Activated T-cell treated with anti-CD3 and anti-CD28 coated beads, Interleukin-2, amount 50 U/mL, for 4 hours (primary cell): ENCODE results near the gene TBP. TPM values are rescaled to one million over a fixed set of nuclear protein-coding genes. Genes with fewer than 3 reads are reported as not detected.

Source experiments
- ATAC-seq, 2 donors: fragments of 200-7000 bp; cut with Tn5 transposase; one replicate each; pipeline ENCODE4 v1.10.0; 2021
- DNase-seq: peaks from one replicate; pipeline ENCODE4 v3.0.0-alpha.2; 2020
- H3K27me3 Mint-ChIP-seq: one replicate; pipeline ENCODE4 v1.8.0; 2021; ENCODE audit warnings: low read depth, mixed read lengths
- H3K36me3 Mint-ChIP-seq: one replicate; pipeline ENCODE4 v1.8.0; 2022; ENCODE audit warnings: mixed read lengths; ENCODE audit not compliant: insufficient read depth
- H3K4me1 Mint-ChIP-seq: one replicate; pipeline ENCODE4 v1.8.0; 2021; ENCODE audit warnings: low read depth, mixed read lengths
- H3K4me3 Mint-ChIP-seq: one replicate; pipeline ENCODE4 v1.8.0; 2021; ENCODE audit warnings: mild to moderate bottlenecking, moderate library complexity, mixed read lengths
- H3K9me3 Mint-ChIP-seq: one replicate; pipeline ENCODE4 v1.8.0; 2021; ENCODE audit warnings: mixed read lengths
- total RNA-seq, 3 donors: library from RNA; stranded (reverse); gene quantifications; one replicate each; pipeline ENCODE4 v1.2.1, GENCODE V29; 2021

The TBP gene
- total RNA-seq, 3 donors from 2014 or later, result 26.6 to 33.2 (median 29.7) TPM

DNA sequence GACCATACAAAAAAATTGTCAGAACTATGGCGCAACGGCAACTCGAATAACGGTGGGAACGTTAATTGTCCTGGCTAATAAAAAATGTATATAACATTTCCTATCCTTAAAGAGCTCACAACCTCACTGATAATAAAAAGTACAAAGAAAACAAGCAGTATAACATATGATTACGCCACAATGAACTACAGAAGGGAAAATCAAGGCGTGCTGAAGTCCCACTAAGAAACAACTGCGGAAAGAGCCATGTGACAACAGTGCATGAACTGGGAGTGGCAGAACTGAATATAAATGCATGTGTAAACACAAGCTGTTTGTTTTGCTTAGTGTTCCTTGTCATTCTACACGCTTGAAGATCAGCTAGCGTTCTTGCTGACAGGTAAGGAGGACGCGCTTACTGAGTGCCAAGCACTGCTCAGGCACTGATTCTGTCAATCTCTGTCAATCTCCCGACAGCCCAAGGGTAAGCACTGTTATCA lies 596 bp upstream of the TBP start:
- ATAC-seq (peak; percentile 61), DNase-seq (peak; percentile 7)
- Mint-ChIP-seq H3K9me3 (no peaks in the 10 kb centered on the region), H3K36me3 (peaks cover 22% of the 10 kb centered on the region), H3K4me3 (no peak overlapping the region), H3K27me3 (no peaks in the 10 kb centered on the region), H3K4me1 (peaks cover 46% of the 10 kb centered on the region)

DNA sequence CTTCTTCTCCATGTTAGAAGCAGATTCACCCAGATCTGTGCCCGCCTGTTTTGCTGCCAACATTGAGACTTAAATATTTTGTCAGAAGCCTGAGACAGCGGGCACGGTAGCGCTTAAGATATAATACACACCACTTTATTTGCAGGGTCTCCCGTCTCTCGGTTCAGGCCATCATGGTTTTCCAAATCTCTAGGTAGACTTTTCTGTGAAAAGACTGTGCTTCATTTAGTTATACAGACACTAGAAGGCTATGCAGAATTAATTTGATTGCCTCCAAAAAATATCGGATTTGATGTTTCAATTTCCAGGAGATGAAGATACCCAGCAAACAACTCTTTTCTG lies 598 bp downstream of the TBP start:
- H3K9me3 Mint-ChIP-seq, result no peaks in the 10 kb centered on the region
- ATAC-seq (no peak), DNase-seq (no peak)
- no peak overlapping the region for H3K4me3 Mint-ChIP-seq
- peaks cover 40% of the 10 kb centered on the region for H3K4me1 Mint-ChIP-seq
- peaks cover 23% of the 10 kb centered on the region for H3K36me3 Mint-ChIP-seq
- H3K27me3 Mint-ChIP-seq, result no peaks in the 10 kb centered on the region

DNA sequence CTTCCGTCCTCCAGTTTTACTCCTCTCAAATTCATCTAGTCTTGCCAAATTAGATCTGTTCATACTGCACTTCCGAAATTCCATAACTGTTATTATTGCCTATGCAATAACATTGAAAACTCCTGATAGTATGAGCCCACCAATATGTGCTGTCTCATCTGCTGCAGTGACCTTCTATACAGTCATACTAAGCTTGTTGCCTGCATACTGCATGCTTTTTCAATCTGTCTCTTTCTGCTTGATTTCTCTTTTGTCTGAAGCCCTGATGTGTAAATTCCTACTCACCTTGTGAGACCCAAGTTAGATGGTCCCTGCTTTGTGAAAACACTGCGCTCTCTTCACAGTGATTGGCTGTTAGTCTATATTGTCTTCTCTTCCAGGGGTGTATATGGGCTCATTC lies 1.1 kb downstream of the TBP start:
- peaks cover 25% of the 10 kb centered on the region for H3K36me3 Mint-ChIP-seq
- H3K27me3 Mint-ChIP-seq, result no peaks in the 10 kb centered on the region
- no peaks in the 10 kb centered on the region for H3K9me3 Mint-ChIP-seq
- ATAC-seq, result no peak
- DNase-seq, result no peak
- H3K4me1 Mint-ChIP-seq, result peaks cover 38% of the 10 kb centered on the region
- H3K4me3 Mint-ChIP-seq, result no peak overlapping the region

DNA sequence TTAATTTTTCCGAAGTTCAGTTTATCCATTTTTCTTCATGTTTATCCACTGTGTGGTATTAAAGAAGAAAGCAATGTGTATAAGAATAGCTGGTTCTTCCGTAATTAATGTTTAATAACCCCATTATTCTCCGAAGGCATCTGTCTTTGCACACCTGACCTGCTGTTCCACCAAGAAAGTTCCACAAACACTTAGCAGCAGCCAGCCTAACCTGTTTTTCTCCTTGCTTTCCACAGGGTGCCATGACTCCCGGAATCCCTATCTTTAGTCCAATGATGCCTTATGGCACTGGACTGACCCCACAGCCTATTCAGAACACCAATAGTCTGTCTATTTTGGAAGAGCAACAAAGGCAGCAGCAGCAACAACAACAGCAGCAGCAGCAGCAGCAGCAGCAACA lies 7.4 kb downstream of the TBP start:
- H3K4me3 Mint-ChIP-seq, result no peak overlapping the region
- peaks cover 31% of the 10 kb centered on the region for H3K4me1 Mint-ChIP-seq
- peaks cover 41% of the 10 kb centered on the region for H3K36me3 Mint-ChIP-seq
- ATAC-seq (no peak), DNase-seq (no peak)
- H3K9me3 Mint-ChIP-seq, result no peaks in the 10 kb centered on the region
- no peaks in the 10 kb centered on the region for H3K27me3 Mint-ChIP-seq

DNA sequence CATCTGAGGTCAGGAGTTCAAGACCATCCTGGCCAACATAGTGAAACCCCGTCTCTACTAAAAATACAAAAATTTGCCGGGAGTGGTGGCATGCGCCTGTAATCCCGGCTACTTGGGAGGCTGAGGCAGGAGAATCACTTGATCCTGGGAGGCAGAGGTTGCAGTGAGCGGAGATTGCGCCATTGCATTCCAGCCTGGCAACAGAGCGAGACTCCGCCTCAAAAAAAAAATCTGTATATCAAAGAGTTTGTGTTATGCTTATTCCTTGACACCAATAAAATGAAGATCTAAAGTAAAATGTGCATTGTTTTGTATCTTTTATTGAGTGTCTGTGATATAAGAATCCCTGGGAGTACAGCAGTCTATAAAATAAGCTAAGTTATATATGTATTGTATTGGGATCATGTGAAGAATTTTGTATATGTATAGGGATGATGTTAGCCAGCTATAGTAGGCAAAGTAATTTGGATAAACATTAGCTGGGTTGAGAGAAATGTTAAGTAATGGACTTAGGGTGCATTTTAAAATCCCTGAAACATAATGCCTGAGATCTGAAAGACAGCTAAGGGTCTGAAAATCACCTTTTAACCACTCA lies 10.9 kb downstream of the TBP start:
- Mint-ChIP-seq H3K4me3 (no peak overlapping the region), H3K36me3 (peaks cover 40% of the 10 kb centered on the region), H3K27me3 (no peaks in the 10 kb centered on the region), H3K9me3 (no peaks in the 10 kb centered on the region), H3K4me1 (peaks cover 13% of the 10 kb centered on the region)
- no peak for ATAC-seq
- no peak for DNase-seq

DNA sequence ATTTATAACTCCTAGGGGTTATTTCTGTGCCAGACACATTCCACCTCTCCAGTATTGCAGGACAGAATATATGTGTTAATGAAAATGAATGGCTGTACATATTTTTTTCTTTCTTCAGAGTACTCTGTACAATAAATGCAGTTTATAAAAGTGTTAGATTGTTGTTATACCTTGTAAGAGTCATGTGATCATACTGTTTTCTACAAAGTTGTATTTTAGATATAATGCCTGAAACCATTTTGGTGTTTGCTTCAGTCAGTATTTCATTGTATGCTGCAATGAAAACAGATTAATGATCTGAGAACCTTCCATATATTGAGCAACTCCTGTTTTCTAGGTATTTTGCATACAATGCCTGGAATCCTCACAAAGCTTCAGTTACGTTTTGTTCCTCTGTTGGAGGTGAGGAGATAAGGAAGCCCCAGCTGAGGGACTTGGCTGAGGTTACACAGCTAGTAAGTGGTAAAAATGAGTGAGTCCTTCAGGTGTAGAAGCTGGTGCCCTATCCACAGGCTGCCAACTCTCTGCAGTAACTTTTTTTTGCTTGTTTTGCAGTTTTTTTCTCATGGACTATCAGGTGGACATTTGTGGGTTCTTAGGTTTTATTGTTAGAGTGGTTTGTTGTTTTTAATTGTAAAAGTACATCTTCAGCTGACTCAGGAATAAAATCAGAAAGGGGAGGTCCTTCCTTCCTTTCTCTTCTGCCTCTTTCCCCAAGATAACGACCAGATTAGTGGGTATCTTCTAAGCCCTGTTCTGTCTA lies 18.7 kb downstream of the TBP start:
- Mint-ChIP-seq H3K36me3 (peaks cover 33% of the 10 kb centered on the region), H3K4me1 (no peaks in the 10 kb centered on the region), H3K9me3 (no peaks in the 10 kb centered on the region), H3K27me3 (no peaks in the 10 kb centered on the region), H3K4me3 (no peak overlapping the region)
- no peak for ATAC-seq
- no peak for DNase-seq

DNA sequence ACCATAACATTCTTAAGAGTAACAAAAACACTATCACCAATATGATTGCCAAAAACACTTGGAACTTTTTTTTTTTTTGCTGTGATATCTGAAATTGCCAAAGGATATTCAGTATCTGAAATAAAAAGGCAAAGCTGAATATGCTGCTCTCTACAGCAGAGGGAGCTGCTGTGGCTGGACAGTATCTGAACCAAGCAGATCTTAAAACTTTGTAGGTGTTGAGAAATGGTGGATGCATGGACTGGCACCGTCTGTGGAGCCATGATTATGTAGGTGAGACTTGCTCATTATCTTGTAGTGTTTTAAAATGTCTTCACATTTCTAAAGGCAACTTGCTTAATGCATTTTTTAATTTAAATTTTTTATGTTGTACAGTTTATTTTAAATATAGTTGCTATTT lies 21.1 kb downstream of the TBP start:
- Mint-ChIP-seq H3K9me3 (no peaks in the 10 kb centered on the region), H3K4me3 (no peak overlapping the region), H3K4me1 (no peaks in the 10 kb centered on the region), H3K36me3 (peaks cover 38% of the 10 kb centered on the region), H3K27me3 (no peaks in the 10 kb centered on the region)
- no peak for DNase-seq
- no peak for ATAC-seq

DNA sequence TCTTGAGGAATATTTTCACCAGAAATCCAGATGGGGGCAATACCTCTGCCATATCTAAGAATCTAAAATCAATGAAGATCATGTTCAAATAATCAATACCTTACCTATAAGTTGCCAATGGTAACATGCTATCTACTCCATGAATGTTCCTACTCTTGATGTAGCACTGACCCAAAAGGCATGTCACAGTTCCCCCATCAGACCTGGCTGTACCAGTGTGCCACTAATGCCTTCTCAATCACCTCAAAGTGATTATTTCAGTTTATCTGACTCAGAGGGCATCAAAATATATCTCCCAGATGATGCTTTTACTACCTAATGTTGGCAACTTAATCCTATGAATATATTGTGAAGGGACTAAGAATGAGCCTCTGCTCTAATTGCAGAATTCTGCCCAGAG lies 24.7 kb downstream of the TBP start:
- no peak for ATAC-seq
- no peaks in the 10 kb centered on the region for H3K27me3 Mint-ChIP-seq
- no peak for DNase-seq
- peaks cover 52% of the 10 kb centered on the region for H3K36me3 Mint-ChIP-seq
- peaks cover 24% of the 10 kb centered on the region for H3K4me1 Mint-ChIP-seq
- no peak overlapping the region for H3K4me3 Mint-ChIP-seq
- H3K9me3 Mint-ChIP-seq, result no peaks in the 10 kb centered on the region

DNA sequence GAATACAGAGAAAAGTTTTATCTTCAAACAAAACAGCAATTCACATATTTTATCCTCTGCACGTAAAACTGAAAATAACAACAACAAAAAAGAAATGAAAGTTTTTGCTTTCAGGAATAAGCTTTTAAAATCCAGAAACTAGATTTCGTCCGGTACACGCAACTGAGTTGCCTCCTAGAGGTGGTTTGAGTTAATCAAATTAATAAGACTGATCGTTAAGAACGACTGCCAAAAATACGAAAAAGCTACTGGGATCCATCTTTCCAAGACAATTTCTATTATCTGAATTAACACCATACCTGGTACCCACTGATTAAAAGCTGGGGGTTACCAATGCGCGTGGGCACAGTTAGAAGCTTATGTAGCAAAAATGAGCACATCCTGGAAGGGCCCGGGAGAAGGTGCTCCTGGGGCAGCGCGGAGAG lies 29.6 kb downstream of the TBP start:
- DNase-seq (no peak), ATAC-seq (peak in 1 of 2 donors; percentile 0)
- peaks cover 1% of the 10 kb centered on the region for H3K27me3 Mint-ChIP-seq
- H3K4me3 Mint-ChIP-seq, result peak overlapping the region; percentile 99
- H3K9me3 Mint-ChIP-seq, result no peaks in the 10 kb centered on the region
- H3K4me1 Mint-ChIP-seq, result peaks cover 31% of the 10 kb centered on the region
- peaks cover 37% of the 10 kb centered on the region for H3K36me3 Mint-ChIP-seq

DNA sequence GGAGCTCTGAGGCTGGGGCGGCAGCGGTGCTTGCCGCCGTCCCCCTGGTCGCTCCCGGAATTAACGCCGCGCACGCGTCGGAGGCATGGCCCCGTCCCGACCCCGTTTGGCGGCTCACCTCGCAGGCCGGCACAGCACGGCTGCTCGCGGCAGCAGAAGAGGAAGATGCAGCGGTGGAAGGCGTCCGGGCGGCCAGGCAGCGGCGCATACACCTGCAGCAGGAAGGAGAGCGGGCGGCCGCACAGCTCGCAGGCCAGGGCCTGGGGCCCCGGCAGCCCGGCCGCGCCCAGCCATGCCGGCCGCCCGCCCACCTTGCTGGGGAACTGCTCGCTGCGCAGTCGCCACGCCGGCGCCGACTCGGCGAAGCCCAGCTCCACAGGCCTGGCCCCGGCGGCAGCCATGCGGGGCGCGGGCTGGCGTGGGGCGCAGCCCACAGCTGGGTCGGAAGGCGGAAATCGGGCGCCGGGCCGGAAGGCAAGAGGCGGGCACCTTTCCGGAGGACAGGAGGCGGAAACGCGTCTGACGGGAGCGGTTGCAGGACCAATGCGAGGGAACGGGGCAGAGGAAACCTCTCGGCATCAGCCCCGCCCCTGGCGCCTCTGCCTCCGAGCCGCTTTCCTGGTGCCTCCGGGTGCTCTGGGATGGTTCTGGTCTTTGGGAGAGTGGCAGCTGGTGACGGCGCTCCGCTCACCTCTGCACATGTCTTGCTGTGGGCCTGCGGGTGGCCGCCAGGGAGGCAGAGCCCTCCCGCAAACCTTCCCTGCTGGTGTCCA lies 30.2 kb downstream of the TBP start, which contains the start of gene PDCD2:
Gene PDCD2 (minus strand): TSS at position 457 of the 773 bp plus-strand sequence. CDS start 56 bp downstream, at position 401.
- DNase-seq (peak; percentile 88), ATAC-seq (peak; percentile 98)
- peaks cover 31% of the 10 kb centered on the region for H3K4me1 Mint-ChIP-seq
- H3K27me3 Mint-ChIP-seq, result peaks cover 1% of the 10 kb centered on the region
- H3K36me3 Mint-ChIP-seq, result peaks cover 32% of the 10 kb centered on the region
- peak within 1 kb of the TSS; percentile 99 for H3K4me3 Mint-ChIP-seq
- no peaks in the 10 kb centered on the region for H3K9me3 Mint-ChIP-seq

DNA sequence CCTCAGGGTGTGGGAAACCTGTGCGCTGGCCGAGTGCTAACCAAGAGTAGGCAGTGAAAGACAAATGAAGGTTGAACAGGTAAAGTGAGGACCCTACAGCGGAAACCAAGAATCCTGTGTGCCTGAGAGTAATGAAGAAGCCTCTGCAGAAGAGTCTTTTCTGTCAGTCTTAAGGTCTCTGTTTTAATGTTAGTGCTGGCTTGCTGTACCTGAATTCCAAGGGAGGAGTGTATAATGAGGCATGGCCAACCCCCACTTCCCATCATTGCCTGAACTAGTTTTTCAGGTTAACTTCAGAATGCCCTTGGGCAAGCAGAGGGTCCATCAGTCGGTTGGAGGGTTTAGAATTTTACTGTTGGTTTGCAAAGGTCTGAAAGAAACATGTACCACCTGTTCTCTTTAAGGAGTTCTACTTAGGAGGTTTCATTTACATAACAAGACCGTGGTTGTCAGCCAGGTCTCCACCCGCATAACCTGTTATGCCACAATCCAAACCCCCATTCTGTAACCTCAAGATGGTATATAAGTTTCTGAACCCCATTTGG lies 30.9 kb downstream of the TBP start:
- H3K36me3 Mint-ChIP-seq, result peaks cover 29% of the 10 kb centered on the region
- no peak for ATAC-seq
- H3K4me1 Mint-ChIP-seq, result peaks cover 31% of the 10 kb centered on the region
- H3K9me3 Mint-ChIP-seq, result peaks cover 4% of the 10 kb centered on the region
- H3K4me3 Mint-ChIP-seq, result peak overlapping the region; percentile 99
- peaks cover 5% of the 10 kb centered on the region for H3K27me3 Mint-ChIP-seq
- no peak for DNase-seq

DNA sequence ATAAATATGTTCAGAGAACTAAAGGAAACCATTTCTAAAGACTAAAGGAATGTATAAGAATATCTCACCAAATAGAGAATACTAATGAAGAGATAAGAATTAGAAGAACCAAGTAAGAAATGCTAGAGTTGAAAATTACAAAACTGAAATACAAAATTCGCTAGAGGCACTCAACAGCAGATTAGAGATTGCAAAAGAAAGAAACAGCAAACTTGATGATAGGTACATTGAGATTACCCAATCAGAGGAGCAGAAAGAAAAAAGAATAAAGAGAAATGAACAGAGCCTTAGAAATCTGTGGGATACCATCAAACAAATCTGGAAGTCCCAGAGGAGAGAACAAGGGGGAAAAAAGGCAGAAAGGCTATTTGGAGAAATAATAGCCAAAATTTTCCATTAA lies 36.6 kb downstream of the TBP start:
- peaks cover 41% of the 10 kb centered on the region for H3K9me3 Mint-ChIP-seq

DNA sequence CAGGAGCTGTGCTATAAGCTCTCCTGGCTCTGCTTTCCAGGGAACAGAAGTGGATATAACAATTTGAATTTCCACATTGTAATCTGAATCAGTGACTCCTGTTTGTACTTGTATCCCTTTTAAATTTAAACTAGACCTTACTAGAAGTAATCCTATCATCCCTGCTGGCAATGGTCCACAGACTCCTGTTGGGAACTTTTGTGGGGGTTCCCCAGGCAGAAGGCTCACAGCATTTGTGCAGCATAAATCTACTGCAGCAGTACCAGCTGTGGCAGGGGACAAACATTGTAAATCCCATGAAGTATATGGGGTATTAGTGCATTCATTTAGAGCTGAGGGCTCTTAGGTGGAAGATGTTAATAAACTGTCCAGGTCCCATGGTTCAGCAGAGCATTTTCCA lies 42.3 kb downstream of the TBP start:
- H3K27me3 Mint-ChIP-seq, result peaks cover 17% of the 10 kb centered on the region
- ATAC-seq (no peak), DNase-seq (no peak)
- peaks cover 25% of the 10 kb centered on the region for H3K9me3 Mint-ChIP-seq
- H3K4me1 Mint-ChIP-seq, result no peaks in the 10 kb centered on the region
- H3K4me3 Mint-ChIP-seq, result no peak overlapping the region
- peaks cover 3% of the 10 kb centered on the region for H3K36me3 Mint-ChIP-seq

More for the DNA sequence above, 36.6 kb downstream of the TBP start:
- Mint-ChIP-seq H3K4me1 (no peaks in the 10 kb centered on the region), H3K27me3 (peaks cover 19% of the 10 kb centered on the region), H3K36me3 (peaks cover 5% of the 10 kb centered on the region), H3K4me3 (no peak overlapping the region)
- ATAC-seq (no peak), DNase-seq (no peak)

DNA sequence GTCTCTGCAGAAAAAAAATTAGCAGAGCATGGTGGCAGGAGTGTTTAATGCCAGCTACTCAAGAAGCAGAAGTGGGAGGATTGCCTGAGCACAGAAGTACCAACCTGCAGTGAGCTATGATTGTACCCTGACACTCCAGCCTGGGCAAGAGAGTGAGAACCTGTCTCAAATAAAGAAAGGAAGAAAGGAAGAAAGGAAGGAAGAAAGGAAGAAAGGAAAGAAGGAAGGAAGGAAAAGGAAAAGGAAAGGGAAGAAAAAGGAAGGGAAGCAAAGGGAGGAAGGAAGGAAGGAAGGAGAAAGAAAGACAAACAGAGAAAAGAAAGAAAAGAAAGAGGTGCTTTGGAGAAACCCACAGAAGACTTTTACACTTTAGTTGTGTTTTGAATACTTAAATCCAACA lies 43.1 kb downstream of the TBP start:
- Mint-ChIP-seq H3K4me3 (no peak overlapping the region), H3K27me3 (peaks cover 17% of the 10 kb centered on the region), H3K9me3 (peaks cover 16% of the 10 kb centered on the region), H3K4me1 (no peaks in the 10 kb centered on the region), H3K36me3 (no peaks in the 10 kb centered on the region)
- ATAC-seq (no peak), DNase-seq (no peak)
